Duodenal mucosa (tissue), 2 donors: ENCODE results near the gene AKAP13.
A peak's percentile ranks its signal among the peaks of the same experiment; 100 is the strongest.

ENCODE experiments used
- H3K27ac ChIP-seq: one replicate; pipeline ENCODE4 v1.7.0; 2013; ENCODE audit warnings: low read depth, low read length
- H3K27me3 ChIP-seq, 2 donors: one replicate each; pipeline ENCODE4 v1.7.0; 2013; ENCODE audit warnings: low read length in 2 of 2, control low read depth in 1 of 2; ENCODE audit not compliant: insufficient read depth in 2 of 2, control insufficient read depth in 1 of 2
- H3K36me3 ChIP-seq, 2 donors: one replicate each; pipeline ENCODE4 v1.7.0; 2013; ENCODE audit warnings: low read length in 2 of 2, control low read depth in 1 of 2; ENCODE audit not compliant: insufficient read depth in 2 of 2, control insufficient read depth in 1 of 2
- H3K4me1 ChIP-seq, 2 donors: one replicate each; pipeline ENCODE4 v1.7.0; 2013; ENCODE audit warnings: low read length in 2 of 2, control low read depth in 1 of 2; ENCODE audit not compliant: insufficient read depth in 2 of 2, control insufficient read depth in 1 of 2
- H3K4me3 ChIP-seq, 2 donors: one replicate each; pipeline ENCODE4 v1.7.0; 2013; ENCODE audit warnings: low read length in 2 of 2, low read depth in 1 of 2
- H3K9ac ChIP-seq, 2 donors: one replicate each; pipeline ENCODE4 v1.7.0; 2013; ENCODE audit warnings: low read length in 2 of 2, low read depth in 1 of 2
- H3K9me3 ChIP-seq, 2 donors: one replicate each; pipeline ENCODE4 v1.7.0; 2013; ENCODE audit warnings: low read length in 2 of 2, control low read depth in 1 of 2; ENCODE audit not compliant: control insufficient read depth in 1 of 2

The AKAP13 gene

GRCh38 chr15:85576392-85576791, 196.0 kb downstream of the AKAP13 start:
- peaks cover 22 to 24% of the 10 kb centered on the region in 2 donors for H3K4me1 ChIP-seq
- H3K9ac ChIP-seq, result no peak overlapping the region
- H3K4me3 ChIP-seq, result no peak overlapping the region
- peaks cover 0 to 7% of the 10 kb centered on the region in 2 donors for H3K36me3 ChIP-seq
- H3K9me3 ChIP-seq, result no peaks in the 10 kb centered on the region
- H3K27me3 ChIP-seq, result no peaks in the 10 kb centered on the region
- H3K27ac ChIP-seq, result no peak overlapping the region

DNA sequence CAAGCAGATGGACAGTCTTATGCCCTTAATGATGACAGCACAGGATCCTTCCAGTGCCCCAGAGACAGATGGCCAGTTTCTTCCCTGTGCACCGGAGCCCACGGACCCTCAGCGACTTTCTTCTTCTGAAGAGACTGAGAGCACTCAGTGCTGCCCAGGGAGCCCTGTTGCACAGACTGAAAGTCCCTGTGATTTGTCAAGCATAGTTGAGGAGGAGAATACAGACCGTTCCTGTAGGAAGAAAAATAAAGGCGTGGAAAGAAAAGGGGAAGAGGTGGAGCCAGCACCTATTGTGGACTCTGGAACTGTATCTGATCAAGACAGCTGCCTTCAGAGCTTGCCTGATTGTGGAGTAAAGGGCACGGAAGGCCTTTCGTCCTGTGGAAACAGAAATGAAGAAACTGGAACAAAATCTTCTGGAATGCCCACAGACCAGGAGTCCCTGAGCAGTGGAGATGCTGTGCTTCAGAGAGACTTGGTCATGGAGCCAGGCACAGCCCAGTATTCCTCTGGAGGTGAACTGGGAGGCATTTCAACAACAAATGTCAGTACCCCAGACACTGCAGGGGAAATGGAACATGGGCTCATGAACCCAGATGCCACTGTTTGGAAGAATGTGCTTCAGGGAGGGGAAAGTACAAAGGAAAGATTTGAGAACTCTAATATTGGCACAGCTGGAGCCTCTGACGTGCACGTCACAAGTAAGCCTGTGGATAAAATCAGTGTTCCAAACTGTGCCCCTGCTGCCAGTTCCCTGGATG, 198.7 kb downstream of the AKAP13 start:
- Histone ChIP-seq H3K4me1 (peaks cover 44 to 48% of the 10 kb centered on the region in 2 donors), H3K9me3 (no peaks in the 10 kb centered on the region), H3K9ac (peak overlapping the region; percentile 66 to 73), H3K27ac (peak overlapping the region; percentile 72), H3K4me3 (peak overlapping the region; percentile 72 to 75), H3K36me3 (peaks cover 0 to 7% of the 10 kb centered on the region in 2 donors), H3K27me3 (no peaks in the 10 kb centered on the region)

DNA sequence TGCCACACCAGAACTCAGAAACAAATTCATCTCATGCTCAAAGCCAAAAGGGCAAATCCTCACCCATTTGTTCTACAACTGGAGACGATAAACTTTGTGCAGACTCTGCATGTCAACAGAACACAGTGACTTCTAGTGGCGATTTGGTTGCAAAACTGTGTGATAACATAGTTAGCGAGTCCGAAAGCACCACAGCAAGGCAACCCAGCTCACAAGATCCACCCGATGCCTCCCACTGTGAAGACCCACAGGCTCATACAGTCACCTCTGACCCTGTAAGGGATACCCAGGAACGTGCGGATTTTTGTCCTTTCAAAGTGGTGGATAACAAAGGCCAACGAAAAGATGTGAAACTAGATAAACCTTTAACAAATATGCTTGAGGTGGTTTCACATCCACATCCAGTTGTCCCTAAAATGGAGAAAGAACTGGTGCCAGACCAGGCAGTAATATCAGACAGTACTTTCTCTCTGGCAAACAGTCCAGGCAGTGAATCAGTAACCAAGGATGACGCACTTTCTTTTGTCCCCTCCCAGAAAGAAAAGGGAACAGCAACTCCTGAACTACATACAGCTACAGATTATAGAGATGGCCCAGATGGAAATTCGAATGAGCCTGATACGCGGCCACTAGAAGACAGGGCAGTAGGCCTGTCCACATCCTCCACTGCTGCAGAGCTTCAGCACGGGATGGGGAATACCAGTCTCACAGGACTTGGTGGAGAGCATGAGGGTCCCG, 199.7 kb downstream of the AKAP13 start:
- peak overlapping the region; percentile 72 for H3K27ac ChIP-seq

DNA sequence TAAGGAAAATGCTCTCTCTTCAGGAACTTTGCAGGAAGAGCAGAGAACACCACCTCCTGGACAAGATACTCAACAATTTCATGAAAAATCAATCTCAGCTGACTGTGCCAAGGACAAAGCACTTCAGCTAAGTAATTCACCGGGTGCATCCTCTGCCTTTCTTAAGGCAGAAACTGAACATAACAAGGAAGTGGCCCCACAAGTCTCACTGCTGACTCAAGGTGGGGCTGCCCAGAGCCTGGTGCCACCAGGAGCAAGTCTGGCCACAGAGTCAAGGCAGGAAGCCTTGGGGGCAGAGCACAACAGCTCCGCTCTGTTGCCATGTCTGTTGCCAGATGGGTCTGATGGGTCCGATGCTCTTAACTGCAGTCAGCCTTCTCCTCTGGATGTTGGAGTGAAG, 200.5 kb downstream of the AKAP13 start:
- Histone ChIP-seq H3K27me3 (no peaks in the 10 kb centered on the region), H3K4me3 (peak overlapping the region; percentile 72 to 75), H3K9ac (peak overlapping the region; percentile 66 to 73), H3K4me1 (peaks cover 52 to 64% of the 10 kb centered on the region in 2 donors), H3K36me3 (peaks cover 0 to 11% of the 10 kb centered on the region in 2 donors), H3K27ac (peak overlapping the region; percentile 47), H3K9me3 (no peaks in the 10 kb centered on the region)

More for the DNA sequence above, 199.7 kb downstream of the AKAP13 start:
- Histone ChIP-seq H3K36me3 (peaks cover 0 to 7% of the 10 kb centered on the region in 2 donors), H3K9me3 (no peaks in the 10 kb centered on the region), H3K4me1 (peaks cover 51 to 57% of the 10 kb centered on the region in 2 donors), H3K27me3 (no peaks in the 10 kb centered on the region), H3K4me3 (peak overlapping the region; percentile 72 to 75), H3K9ac (peak overlapping the region; percentile 66 to 73)

DNA sequence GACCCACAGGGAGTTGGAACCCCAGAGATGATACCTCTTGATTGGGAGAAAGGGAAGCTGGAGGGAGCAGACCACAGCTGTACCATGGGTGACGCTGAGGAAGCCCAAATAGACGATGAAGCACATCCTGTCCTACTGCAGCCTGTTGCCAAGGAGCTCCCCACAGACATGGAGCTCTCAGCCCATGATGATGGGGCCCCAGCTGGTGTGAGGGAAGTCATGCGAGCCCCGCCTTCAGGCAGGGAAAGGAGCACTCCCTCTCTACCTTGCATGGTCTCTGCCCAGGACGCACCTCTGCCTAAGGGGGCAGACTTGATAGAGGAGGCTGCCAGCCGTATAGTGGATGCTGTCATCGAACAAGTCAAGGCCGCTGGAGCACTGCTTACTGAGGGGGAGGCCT, 201.1 kb downstream of the AKAP13 start:
- Histone ChIP-seq H3K9me3 (no peaks in the 10 kb centered on the region), H3K9ac (peak overlapping the region; percentile 66 to 73), H3K4me1 (peaks cover 52 to 66% of the 10 kb centered on the region in 2 donors)

GRCh38 chr15:85582131-85583079, 202.0 kb downstream of the AKAP13 start:
- Histone ChIP-seq H3K27ac (peak overlapping the region; percentile 47), H3K4me3 (peak overlapping the region; percentile 72 to 75), H3K36me3 (peaks cover 0 to 16% of the 10 kb centered on the region in 2 donors), H3K9ac (peak overlapping the region; percentile 66 to 73), H3K27me3 (no peaks in the 10 kb centered on the region), H3K4me1 (peaks cover 55 to 66% of the 10 kb centered on the region in 2 donors), H3K9me3 (no peaks in the 10 kb centered on the region)

More for the DNA sequence above, 201.1 kb downstream of the AKAP13 start:
- peaks cover 0 to 11% of the 10 kb centered on the region in 2 donors for H3K36me3 ChIP-seq
- peak overlapping the region; percentile 72 to 75 for H3K4me3 ChIP-seq
- no peaks in the 10 kb centered on the region for H3K27me3 ChIP-seq
- peak overlapping the region; percentile 47 for H3K27ac ChIP-seq

- peak overlapping the region; percentile 47 for H3K27ac ChIP-seq
Measured at GRCh38 chr15:85583442-85583841, 203.0 kb downstream of the AKAP13 start.

DNA sequence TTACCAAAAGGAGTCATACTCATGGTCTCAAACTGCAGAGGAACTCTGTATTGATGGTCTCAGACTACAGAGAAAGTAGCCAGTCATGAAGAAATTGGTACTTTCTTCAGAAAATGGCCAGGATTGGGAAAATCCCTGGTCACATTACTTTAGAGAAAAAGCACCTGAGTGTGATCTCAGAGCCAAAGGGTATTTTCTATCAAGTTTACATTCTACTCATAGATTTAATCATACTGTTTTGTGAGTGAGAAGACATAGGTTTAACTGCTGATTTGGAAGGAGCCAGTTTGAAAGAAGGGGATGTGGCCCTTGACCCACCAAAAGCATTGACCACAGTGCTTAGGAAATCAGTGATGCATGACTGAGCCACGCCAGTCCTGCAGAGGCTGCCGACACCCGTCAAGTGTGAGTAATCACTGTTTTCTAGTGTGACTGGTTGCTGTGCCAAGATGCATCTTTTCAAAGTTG, 203.6 kb downstream of the AKAP13 start:
- peak overlapping the region; percentile 45 to 66 for H3K9ac ChIP-seq
- H3K9me3 ChIP-seq, result no peaks in the 10 kb centered on the region
- H3K36me3 ChIP-seq, result peaks cover 0 to 16% of the 10 kb centered on the region in 2 donors
- peaks cover 64 to 77% of the 10 kb centered on the region in 2 donors for H3K4me1 ChIP-seq
- no peak overlapping the region for H3K27ac ChIP-seq
- H3K4me3 ChIP-seq, result peak overlapping the region; percentile 72 to 75
- H3K27me3 ChIP-seq, result no peaks in the 10 kb centered on the region

More at GRCh38 chr15:85583442-85583841, 203.0 kb downstream of the AKAP13 start:
- H3K4me3 ChIP-seq, result peak overlapping the region; percentile 72 to 75
- peaks cover 0 to 16% of the 10 kb centered on the region in 2 donors for H3K36me3 ChIP-seq
- H3K9me3 ChIP-seq, result no peaks in the 10 kb centered on the region
- H3K9ac ChIP-seq, result peak overlapping the region; percentile 61 to 66
- no peaks in the 10 kb centered on the region for H3K27me3 ChIP-seq
- peaks cover 62 to 74% of the 10 kb centered on the region in 2 donors for H3K4me1 ChIP-seq

DNA sequence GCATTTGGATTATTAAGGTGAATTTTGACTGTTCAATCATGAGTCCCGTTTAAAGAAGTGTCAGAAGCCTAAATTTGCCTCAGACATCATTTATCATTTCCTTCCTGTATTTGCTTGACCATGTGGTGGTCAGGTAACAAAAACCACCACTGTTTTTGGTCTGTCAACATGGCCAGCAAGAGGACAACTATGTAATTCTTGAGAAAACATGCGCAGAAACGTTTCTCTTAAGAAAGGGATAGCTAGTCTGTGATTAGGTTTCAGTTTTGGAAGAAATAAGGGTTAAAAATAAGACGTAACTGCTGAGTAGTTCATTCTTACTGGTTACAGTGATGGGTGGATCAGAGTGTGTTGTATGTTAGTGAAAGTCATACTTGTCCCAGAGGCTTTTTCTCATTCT, 204.5 kb downstream of the AKAP13 start:
- H3K36me3 ChIP-seq, result peaks cover 0 to 9% of the 10 kb centered on the region in 2 donors
- H3K9ac ChIP-seq, result no peak overlapping the region
- no peaks in the 10 kb centered on the region for H3K27me3 ChIP-seq
- peak overlapping the region; percentile 3 to 45 for H3K4me3 ChIP-seq
- peaks cover 60 to 74% of the 10 kb centered on the region in 2 donors for H3K4me1 ChIP-seq
- no peak overlapping the region for H3K27ac ChIP-seq
- no peaks in the 10 kb centered on the region for H3K9me3 ChIP-seq
